ENCODE measurements around the gene KBTBD6. TPM values are rescaled to one million over a fixed set of nuclear protein-coding genes. Genes with fewer than 3 reads are reported as not detected.

The KBTBD6 gene
- total RNA-seq, 4 donors from 2014 or later = 3.2 to 6.3 (median 4.9) TPM

DNA sequence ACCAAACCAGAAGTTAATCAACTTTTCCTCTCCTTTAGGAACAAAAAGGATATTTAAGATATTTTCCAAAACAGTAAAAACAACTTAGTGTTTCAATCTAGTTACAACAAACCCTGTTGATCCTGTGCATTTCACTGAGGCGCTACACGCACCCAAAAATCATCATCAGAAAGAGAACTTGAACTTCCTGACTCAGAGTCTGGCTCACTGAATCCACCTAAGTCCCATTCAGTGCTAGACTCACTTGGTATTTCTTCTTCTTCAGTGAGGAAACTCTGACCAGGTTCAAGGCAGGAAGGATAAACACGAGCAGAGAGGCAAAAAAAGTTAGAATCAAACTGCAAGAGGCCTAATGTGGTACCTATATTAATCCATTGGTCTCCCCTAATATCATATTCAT, 2.2 kb downstream of the KBTBD6 start:
- TF ChIP-seq, protein P1, sequence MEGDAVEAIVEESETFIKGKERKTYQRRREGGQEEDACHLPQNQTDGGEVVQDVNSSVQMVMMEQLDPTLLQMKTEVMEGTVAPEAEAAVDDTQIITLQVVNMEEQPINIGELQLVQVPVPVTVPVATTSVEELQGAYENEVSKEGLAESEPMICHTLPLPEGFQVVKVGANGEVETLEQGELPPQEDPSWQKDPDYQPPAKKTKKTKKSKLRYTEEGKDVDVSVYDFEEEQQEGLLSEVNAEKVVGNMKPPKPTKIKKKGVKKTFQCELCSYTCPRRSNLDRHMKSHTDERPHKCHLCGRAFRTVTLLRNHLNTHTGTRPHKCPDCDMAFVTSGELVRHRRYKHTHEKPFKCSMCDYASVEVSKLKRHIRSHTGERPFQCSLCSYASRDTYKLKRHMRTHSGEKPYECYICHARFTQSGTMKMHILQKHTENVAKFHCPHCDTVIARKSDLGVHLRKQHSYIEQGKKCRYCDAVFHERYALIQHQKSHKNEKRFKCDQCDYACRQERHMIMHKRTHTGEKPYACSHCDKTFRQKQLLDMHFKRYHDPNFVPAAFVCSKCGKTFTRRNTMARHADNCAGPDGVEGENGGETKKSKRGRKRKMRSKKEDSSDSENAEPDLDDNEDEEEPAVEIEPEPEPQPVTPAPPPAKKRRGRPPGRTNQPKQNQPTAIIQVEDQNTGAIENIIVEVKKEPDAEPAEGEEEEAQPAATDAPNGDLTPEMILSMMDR (IDR thresholded peaks at IDR 0.05) = no peak
- TF ChIP-seq POLR2A (IDR thresholded peaks at IDR 0.05) = no peak
- DNase-seq (ENCODE audit: low spot score in 2 of 2) = no peak
- 77% methylated on average over 3 of the region's 3 CpGs for WGBS, 2 donors
- intact Hi-C loops (cut with DNase I; ENCODE audit: low total_unique reads) = loop anchor here (10.0 kb wide), 1 partner anchor 64 kb away; the partner anchor contains the start of gene KBTBD7
- no peak overlapping the region for H3K4me3 ChIP-seq (ENCODE audit: low read depth, poor library complexity, severe bottlenecking)

DNA sequence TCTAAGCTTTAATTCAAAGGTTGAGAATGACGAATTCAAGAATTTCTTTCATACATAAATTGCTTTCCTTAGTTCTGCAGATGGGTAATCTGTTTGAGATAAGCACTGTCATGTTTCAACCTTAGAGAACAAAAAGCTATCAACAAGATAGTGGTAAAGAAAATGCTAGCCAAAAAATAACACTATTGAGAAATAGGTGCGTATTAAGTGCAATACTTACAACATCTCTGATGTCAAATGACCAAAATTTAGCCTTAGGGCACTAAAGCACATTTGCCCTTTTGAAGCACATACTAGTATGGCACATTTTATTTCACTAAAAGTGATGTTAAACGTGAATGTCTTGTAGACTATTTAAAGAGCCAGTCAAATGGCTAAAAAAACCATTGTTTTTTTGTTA, 4.9 kb downstream of the KBTBD6 start:
- H3K4me3 ChIP-seq (ENCODE audit: low read depth, poor library complexity, severe bottlenecking) = no peak overlapping the region
- WGBS, 2 donors = 65 to 69% methylated on average over 3 of the region's 3 CpGs
- no peak for TF ChIP-seq POLR2A (IDR thresholded peaks at IDR 0.05)
- TF ChIP-seq, protein P1 (IDR thresholded peaks at IDR 0.05) = no peak
- DNase-seq (ENCODE audit: low spot score in 2 of 2) = no peak
- intact Hi-C loops (cut with DNase I; ENCODE audit: low total_unique reads) = no loop called here

DNA sequence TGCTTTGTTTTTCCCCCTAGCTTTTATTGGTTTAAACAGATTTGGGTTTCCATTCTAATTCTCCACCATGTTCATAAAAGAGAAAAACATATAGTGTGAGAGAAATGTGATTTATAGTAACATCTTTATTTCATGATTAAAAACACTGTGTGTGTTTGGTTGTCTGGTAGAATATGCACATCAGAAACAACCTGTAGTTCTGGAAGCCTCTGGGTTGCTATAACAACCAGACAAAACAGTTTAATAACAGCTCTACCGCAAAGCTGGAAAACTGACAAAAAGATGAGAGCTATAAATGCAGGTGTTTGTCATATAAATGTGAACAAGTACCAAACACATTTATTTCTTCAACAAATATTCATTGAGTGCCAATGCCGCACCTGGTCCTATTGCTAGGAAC, 9.8 kb downstream of the KBTBD6 start:
- DNase-seq (ENCODE audit: low spot score in 2 of 2) = no peak
- intact Hi-C loops (cut with DNase I; ENCODE audit: low total_unique reads) = no loop called here
- WGBS, 2 donors = 39 to 43% methylated on average over 2 of the region's 2 CpGs
- TF ChIP-seq, protein P1 (IDR thresholded peaks at IDR 0.05) = no peak
- no peak for TF ChIP-seq POLR2A (IDR thresholded peaks at IDR 0.05)
- no peak overlapping the region for H3K4me3 ChIP-seq (ENCODE audit: low read depth, poor library complexity, severe bottlenecking)

DNA sequence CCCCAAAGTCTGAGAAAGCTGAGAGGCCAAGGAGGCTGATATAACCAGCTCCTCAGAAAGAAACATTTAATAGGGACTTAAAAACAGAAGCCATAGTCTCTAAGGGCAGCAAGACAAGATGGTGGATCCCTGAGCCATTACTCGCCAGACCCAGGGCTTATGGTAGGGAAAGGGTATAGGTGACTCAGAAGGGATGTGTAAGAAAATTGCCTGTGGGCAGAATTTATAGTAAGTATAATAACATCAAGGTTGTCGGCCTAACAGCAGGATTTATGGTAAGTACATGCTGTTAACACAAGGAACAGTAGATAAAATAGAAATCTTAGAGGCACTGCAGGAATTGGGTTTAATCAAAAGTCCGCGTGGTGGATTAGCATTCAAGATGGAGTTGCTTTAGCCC, 14.7 kb downstream of the KBTBD6 start:
- WGBS, 2 donors = 66 to 81% methylated on average over 4 of the region's 4 CpGs
- TF ChIP-seq, protein P1 (IDR thresholded peaks at IDR 0.05) = no peak
- no peak for TF ChIP-seq POLR2A (IDR thresholded peaks at IDR 0.05)
- intact Hi-C loops (cut with DNase I; ENCODE audit: low total_unique reads) = no loop called here
- no peak for DNase-seq (ENCODE audit: low spot score in 2 of 2)
- no peak overlapping the region for H3K4me3 ChIP-seq (ENCODE audit: low read depth, poor library complexity, severe bottlenecking)

DNA sequence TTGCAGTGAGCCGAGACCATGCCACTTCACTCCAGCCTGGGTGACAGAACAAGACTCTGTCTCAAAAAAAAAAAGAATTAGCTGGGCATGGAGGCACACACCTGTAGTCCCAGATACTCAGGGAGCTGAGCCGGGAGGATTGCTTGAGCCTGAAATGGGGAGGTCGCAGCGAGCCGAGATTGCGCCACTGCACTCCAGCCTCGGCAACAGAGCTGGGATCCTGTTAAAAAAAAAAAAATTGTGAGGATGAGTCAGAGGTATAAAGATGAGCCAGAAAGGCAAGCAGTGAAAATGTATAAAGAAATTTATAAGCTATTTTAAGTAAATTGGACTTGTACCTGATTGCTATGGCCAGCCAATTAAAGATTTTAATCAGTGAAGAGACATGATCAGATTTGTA, 21.1 kb downstream of the KBTBD6 start:
- 56 to 57% methylated on average over 7 of the region's 7 CpGs for WGBS, 2 donors
- intact Hi-C loops (cut with DNase I; ENCODE audit: low total_unique reads) = no loop called here
- DNase-seq (ENCODE audit: low spot score in 2 of 2) = no peak
- no peak overlapping the region for H3K4me3 ChIP-seq (ENCODE audit: low read depth, poor library complexity, severe bottlenecking)
- no peak for TF ChIP-seq POLR2A (IDR thresholded peaks at IDR 0.05)
- TF ChIP-seq, protein P1 (IDR thresholded peaks at IDR 0.05) = no peak

DNA sequence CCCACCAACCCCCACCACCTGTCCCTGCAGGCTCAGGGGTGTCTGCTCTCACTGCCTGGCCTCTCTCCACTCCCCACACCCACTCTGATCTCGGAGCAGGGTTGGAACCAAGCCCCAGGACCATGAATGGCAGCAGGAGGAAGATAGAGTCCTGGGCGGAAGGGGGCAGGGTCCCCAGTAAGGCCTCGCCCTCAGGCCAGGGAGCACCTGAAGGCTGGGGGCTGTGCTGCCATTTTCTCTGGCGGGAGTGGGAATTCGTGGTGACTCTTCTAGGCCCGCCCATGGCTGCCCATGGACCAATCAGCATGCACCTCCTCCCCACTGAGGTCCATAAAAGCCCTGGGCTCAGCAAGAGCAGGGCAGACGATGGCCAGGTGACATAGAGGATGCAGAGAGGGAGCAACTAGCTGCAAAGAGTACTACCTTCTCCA, 25.0 kb downstream of the KBTBD6 start:
- no peak overlapping the region for H3K4me3 ChIP-seq (ENCODE audit: low read depth, poor library complexity, severe bottlenecking)
- DNase-seq (ENCODE audit: low spot score in 2 of 2) = no peak
- TF ChIP-seq, protein P1 (IDR thresholded peaks at IDR 0.05) = no peak
- no peak for TF ChIP-seq POLR2A (IDR thresholded peaks at IDR 0.05)
- WGBS, 2 donors = 79 to 87% methylated on average over 7 of the region's 7 CpGs
- intact Hi-C loops (cut with DNase I; ENCODE audit: low total_unique reads) = no loop called here
